Activated naive CD8-positive, alpha-beta T cell treated with anti-CD3 and anti-CD28 coated beads, Interleukin-2, amount 50 U/mL, for 24 hours (primary cell): ENCODE data around the gene P2RY14.

ENCODE experiments used
- ATAC-seq: fragments of 150-1000 bp; cut with Tn5 transposase; one replicate; pipeline ENCODE4 v1.10.0; 2021
- DNase-seq: peaks from one replicate; pipeline ENCODE4 v3.0.0; 2021
- H3K27ac Mint-ChIP-seq: one replicate; pipeline ENCODE4 v1.8.0; 2021; ENCODE audit warnings: mild to moderate bottlenecking, mixed read lengths
- H3K27me3 Mint-ChIP-seq: one replicate; pipeline ENCODE4 v1.8.0; 2021; ENCODE audit warnings: mixed read lengths
- H3K36me3 Mint-ChIP-seq: one replicate; pipeline ENCODE4 v1.8.0; 2021; ENCODE audit warnings: low read depth, mixed read lengths
- H3K4me1 Mint-ChIP-seq: one replicate; pipeline ENCODE4 v1.8.0; 2021; ENCODE audit warnings: mixed read lengths
- H3K4me3 Mint-ChIP-seq: one replicate; pipeline ENCODE4 v1.8.0; 2021; ENCODE audit warnings: mild to moderate bottlenecking, moderate library complexity, mixed read lengths
- H3K9me3 Mint-ChIP-seq: one replicate; pipeline ENCODE4 v1.8.0; 2021; ENCODE audit warnings: mixed read lengths

P2RY14 gene

DNA sequence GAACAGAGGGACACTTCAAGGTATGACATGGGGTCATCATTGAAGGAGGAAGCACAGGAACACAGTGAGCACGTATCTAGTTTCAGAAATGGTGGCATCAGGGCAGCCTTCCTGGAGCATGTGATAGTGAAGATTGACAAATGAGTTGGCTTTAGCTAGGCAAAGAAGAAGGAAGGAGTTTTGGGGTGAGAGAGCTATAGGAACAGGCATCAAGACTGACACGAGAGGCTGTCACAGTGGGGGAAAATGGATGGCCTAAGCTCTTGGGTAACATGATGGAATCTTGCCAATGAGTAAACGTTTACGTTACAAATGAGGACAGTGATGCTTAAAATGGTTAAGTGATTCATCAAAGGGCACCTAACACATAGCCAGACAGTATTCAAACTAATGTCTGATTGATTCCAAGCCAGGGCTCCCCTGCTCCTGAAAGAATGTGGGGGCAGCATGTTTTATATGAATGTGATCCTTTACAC is 52.2 kb downstream of the P2RY14 start:
- DNase-seq: no peak
- Mint-ChIP-seq H3K4me1 (peaks cover 63% of the 10 kb centered on the region), H3K4me3 (peak overlapping the region; percentile 25), H3K36me3 (peaks cover 11% of the 10 kb centered on the region), H3K27me3 (no peaks in the 10 kb centered on the region), H3K27ac (peak overlapping the region; percentile 92), H3K9me3 (peaks cover 15% of the 10 kb centered on the region)
- ATAC-seq: peak; percentile 75

GRCh38 chr3:151225040-151225975 is 53.0 kb downstream of the P2RY14 start:
- peaks cover 55% of the 10 kb centered on the region for H3K4me1 Mint-ChIP-seq
- H3K36me3 Mint-ChIP-seq: peaks cover 15% of the 10 kb centered on the region
- DNase-seq (no peak), ATAC-seq (no peak)
- peak overlapping the region; percentile 25 for H3K4me3 Mint-ChIP-seq
- H3K27ac Mint-ChIP-seq: peak overlapping the region; percentile 92
- peaks cover 21% of the 10 kb centered on the region for H3K9me3 Mint-ChIP-seq
- H3K27me3 Mint-ChIP-seq: no peaks in the 10 kb centered on the region

GRCh38 chr3:151224268-151224866 is 54.0 kb downstream of the P2RY14 start:
- Mint-ChIP-seq H3K9me3 (peaks cover 21% of the 10 kb centered on the region), H3K27ac (peak overlapping the region; percentile 92), H3K4me1 (peaks cover 50% of the 10 kb centered on the region), H3K27me3 (no peaks in the 10 kb centered on the region), H3K4me3 (no peak overlapping the region), H3K36me3 (peaks cover 15% of the 10 kb centered on the region)
- ATAC-seq (no peak), DNase-seq (no peak)

DNA sequence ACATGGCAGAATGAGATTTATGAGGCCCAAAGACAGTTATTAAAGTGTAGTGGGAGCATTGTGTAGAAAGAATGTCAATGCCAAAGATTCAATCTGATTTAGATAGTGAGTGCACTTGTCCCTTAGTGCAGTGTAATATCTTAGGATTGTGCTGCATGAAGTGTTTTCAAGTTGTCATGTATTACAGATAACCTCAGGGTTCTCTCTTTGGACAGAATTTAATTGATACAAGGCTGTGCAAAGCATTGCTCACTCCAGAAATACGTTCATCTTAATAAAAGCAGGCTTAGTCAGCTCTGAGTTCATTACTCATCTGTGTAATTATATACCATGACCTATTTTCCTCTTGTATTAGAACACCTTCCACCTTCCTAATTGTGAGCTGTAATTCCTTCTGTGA is 59.3 kb downstream of the P2RY14 start:
- Mint-ChIP-seq H3K27me3 (no peaks in the 10 kb centered on the region), H3K27ac (no peak overlapping the region), H3K36me3 (peaks cover 15% of the 10 kb centered on the region), H3K4me3 (no peak overlapping the region), H3K4me1 (peaks cover 27% of the 10 kb centered on the region), H3K9me3 (peaks cover 21% of the 10 kb centered on the region)
- DNase-seq (no peak), ATAC-seq (peak; percentile 80)

- Mint-ChIP-seq H3K4me1 (peaks cover 31% of the 10 kb centered on the region), H3K36me3 (peaks cover 15% of the 10 kb centered on the region), H3K27ac (no peak overlapping the region), H3K4me3 (no peak overlapping the region), H3K27me3 (no peaks in the 10 kb centered on the region), H3K9me3 (peaks cover 21% of the 10 kb centered on the region)
- DNase-seq (no peak), ATAC-seq (no peak)
These were observed 60.2 kb downstream of the P2RY14 start for GRCh38 chr3:151218136-151218535.

DNA sequence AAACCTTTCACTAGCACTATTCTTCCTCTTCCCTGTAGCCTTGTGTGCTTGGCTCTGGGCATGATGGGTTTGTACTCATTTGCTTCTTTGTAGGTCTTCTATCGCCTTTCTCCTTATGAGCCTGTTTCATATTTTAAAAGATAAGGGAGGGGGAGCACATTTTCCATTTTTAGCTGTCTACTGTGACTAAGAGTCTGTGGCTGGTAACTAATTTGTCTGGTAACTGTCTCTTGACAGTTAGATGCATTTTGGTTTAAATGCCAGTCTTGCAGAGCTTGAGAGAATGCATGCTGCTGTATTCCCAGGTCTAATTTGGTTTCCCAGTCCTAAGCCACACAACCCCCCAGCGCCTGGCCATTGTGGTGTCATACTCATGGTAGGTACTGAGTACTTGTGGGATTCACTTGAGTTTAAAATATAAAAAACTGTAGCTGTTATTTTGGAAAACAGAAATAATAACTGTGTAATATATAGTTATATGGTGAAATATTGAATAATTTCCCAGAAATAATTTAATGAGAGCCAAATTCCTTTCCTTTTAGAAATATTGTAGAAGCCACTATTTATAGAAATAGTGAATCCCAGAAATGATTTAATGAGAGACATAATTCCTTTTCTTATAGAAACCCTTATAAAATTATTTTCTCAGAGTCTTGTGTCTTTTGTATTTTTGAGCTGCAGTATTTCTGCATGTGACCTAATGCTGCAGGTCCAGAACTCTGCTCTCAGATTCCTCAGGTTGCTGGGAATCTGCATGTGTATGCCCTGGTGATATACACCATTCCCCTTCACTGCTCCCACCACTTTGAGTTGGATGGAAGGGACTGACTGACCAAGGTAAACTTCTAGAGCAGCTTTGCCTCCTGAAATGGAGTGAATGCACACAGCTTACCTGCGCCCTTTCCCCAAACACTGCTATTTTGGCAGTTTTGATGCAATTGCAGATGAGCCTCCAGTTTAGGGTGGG is 61.4 kb downstream of the P2RY14 start:
- Mint-ChIP-seq H3K27me3 (no peaks in the 10 kb centered on the region), H3K4me1 (peaks cover 31% of the 10 kb centered on the region), H3K9me3 (peaks cover 11% of the 10 kb centered on the region), H3K36me3 (peaks cover 5% of the 10 kb centered on the region), H3K4me3 (no peak overlapping the region), H3K27ac (no peak overlapping the region)
- no peak for DNase-seq
- peak; percentile 63 for ATAC-seq

DNA sequence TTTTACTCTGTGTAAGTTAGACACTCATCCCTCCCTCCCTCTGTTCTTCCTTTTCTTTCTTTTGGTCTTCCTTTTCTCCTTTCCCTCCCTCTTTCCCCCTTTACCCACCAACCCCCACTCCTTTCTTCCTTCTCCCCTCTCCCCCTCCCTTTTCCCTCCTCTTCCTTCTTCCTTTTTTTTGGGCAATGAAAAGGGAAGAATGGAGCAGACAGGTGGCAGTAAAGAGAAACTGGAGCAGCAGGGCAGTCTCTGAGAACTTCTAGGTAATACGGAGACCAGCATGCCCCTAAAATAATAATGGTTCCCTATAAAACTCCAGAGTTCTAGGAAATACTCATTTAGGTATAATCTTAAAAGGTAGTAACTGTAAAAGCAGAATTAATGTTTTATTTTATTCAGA is 63.9 kb downstream of the P2RY14 start:
- DNase-seq (no peak), ATAC-seq (no peak)
- no peak overlapping the region for H3K27ac Mint-ChIP-seq
- H3K27me3 Mint-ChIP-seq: no peaks in the 10 kb centered on the region
- H3K9me3 Mint-ChIP-seq: no peaks in the 10 kb centered on the region
- peaks cover 50% of the 10 kb centered on the region for H3K4me1 Mint-ChIP-seq
- H3K4me3 Mint-ChIP-seq: no peak overlapping the region
- H3K36me3 Mint-ChIP-seq: no peaks in the 10 kb centered on the region

- no peaks in the 10 kb centered on the region for H3K9me3 Mint-ChIP-seq
- H3K36me3 Mint-ChIP-seq: no peaks in the 10 kb centered on the region
- no peak overlapping the region for H3K4me3 Mint-ChIP-seq
- no peak overlapping the region for H3K27ac Mint-ChIP-seq
- DNase-seq (no peak), ATAC-seq (no peak)
- H3K27me3 Mint-ChIP-seq: no peaks in the 10 kb centered on the region
- H3K4me1 Mint-ChIP-seq: peaks cover 50% of the 10 kb centered on the region
These were observed 64.5 kb downstream of the P2RY14 start for GRCh38 chr3:151213881-151214280.

DNA sequence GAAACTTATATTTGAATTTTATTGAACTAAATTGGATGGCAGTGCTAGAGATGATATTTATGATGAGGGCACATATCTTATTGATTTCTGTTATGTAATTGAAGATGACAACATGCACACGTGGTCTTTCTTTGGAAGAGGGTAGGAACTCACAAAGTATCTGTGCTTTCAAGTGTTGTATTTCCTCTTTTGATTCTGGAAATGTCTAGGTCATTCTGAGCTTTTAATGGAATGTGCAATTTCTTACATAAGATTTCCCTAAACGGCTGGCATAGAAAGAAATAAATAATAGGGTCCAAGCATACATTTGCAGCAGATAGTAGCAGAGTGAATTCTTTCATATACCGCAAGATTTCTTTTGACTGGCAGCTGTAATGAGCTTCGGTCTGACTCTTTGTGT is 65.2 kb downstream of the P2RY14 start:
- no peak for ATAC-seq
- no peaks in the 10 kb centered on the region for H3K36me3 Mint-ChIP-seq
- no peak overlapping the region for H3K4me3 Mint-ChIP-seq
- H3K4me1 Mint-ChIP-seq: peaks cover 56% of the 10 kb centered on the region
- no peak for DNase-seq
- no peak overlapping the region for H3K27ac Mint-ChIP-seq
- H3K9me3 Mint-ChIP-seq: no peaks in the 10 kb centered on the region
- no peaks in the 10 kb centered on the region for H3K27me3 Mint-ChIP-seq

GRCh38 chr3:151210676-151211381 is 67.5 kb downstream of the P2RY14 start:
- Mint-ChIP-seq H3K27me3 (no peaks in the 10 kb centered on the region), H3K36me3 (no peaks in the 10 kb centered on the region), H3K9me3 (no peaks in the 10 kb centered on the region), H3K4me1 (peaks cover 66% of the 10 kb centered on the region), H3K27ac (peak overlapping the region; percentile 79), H3K4me3 (peak overlapping the region; percentile 55)
- DNase-seq (no peak), ATAC-seq (peak; percentile 31)

GRCh38 chr3:151209654-151210053 is 68.7 kb downstream of the P2RY14 start:
- Mint-ChIP-seq H3K27me3 (no peaks in the 10 kb centered on the region), H3K9me3 (no peaks in the 10 kb centered on the region), H3K4me3 (no peak overlapping the region), H3K27ac (peak overlapping the region; percentile 79), H3K4me1 (peaks cover 75% of the 10 kb centered on the region), H3K36me3 (no peaks in the 10 kb centered on the region)
- DNase-seq (no peak), ATAC-seq (peak; percentile 56)

DNA sequence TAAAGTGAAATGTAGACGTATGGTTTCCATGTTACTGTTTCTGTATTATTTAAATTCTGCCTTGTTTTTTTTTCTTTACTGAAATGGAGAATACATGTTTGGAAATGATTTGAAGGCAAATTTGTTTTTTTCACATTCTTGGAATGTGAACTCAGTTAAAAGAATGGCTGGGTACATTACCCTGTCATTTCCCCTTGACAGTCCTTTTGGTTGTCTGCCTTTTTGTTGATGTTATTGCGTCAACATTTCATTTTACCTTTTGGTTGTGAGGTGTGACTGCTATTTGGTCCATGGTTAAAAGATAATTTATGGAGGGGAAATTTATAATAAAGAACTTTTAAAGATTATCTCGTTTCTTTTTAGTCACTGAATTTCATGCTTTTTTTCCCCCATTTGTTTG is 72.1 kb downstream of the P2RY14 start:
- Mint-ChIP-seq H3K4me3 (peak overlapping the region; percentile 70), H3K9me3 (no peaks in the 10 kb centered on the region), H3K27ac (peak overlapping the region; percentile 99), H3K4me1 (peaks cover 89% of the 10 kb centered on the region), H3K36me3 (peaks cover 19% of the 10 kb centered on the region), H3K27me3 (peaks cover 2% of the 10 kb centered on the region)
- ATAC-seq (no peak), DNase-seq (no peak)

- Mint-ChIP-seq H3K9me3 (no peaks in the 10 kb centered on the region), H3K27ac (peak overlapping the region; percentile 99), H3K4me3 (peak overlapping the region; percentile 70), H3K36me3 (peaks cover 27% of the 10 kb centered on the region), H3K4me1 (peaks cover 88% of the 10 kb centered on the region), H3K27me3 (peaks cover 2% of the 10 kb centered on the region)
- ATAC-seq (no peak), DNase-seq (no peak)
These were observed 72.9 kb downstream of the P2RY14 start for GRCh38 chr3:151205482-151205881.
